HL-60 (cell line): ENCODE data around the gene FRZB.

Experiments
- CTCF ChIP-seq: IDR thresholded peaks from one replicate; pipeline ENCODE4 v1.5.1; 2011; ENCODE audit warnings: low read length, control low read depth, inconsistent platforms; ENCODE audit not compliant: insufficient read depth
- POLR2AphosphoS5 ChIP-seq: IDR thresholded peaks from 2 replicates; pipeline ENCODE4 v1.6.1; 2012; ENCODE audit warnings: low read depth

- TF ChIP-seq CTCF: no peak
- TF ChIP-seq POLR2AphosphoS5: no peak
Measured at GRCh38 chr2:182895169-182895568, 28.7 kb upstream of the FRZB start.
